Coronary artery (tissue), 2 donors: ENCODE data around the gene FAM171A1.

Experiments used
- DNase-seq: peaks from one replicate; pipeline ENCODE4 v3.0.0-alpha.2; 2017; ENCODE audit warnings: low spot score
- H3K27ac ChIP-seq, 2 donors: fragments of 200-600 bp; sonication (generic); one replicate each; pipeline ENCODE4 v1.5.1; 2016 to 2019
- H3K4me3 ChIP-seq: fragments of 200-600 bp; sonication (generic); 2 replicates; pipeline ENCODE4 v1.5.1; 2016; ENCODE audit warnings: mild to moderate bottlenecking, moderate library complexity
- CTCF ChIP-seq: fragments of 200-600 bp; sonication (generic); IDR thresholded peaks from one replicate; pipeline ENCODE4 v1.5.1; 2019; ENCODE audit warnings: antibody characterized with exemption

Gene FAM171A1

GRCh38 chr10:15242261-15242840, 128.7 kb downstream of the FAM171A1 start:
- H3K27ac ChIP-seq, result no peak overlapping the region
- no peak for DNase-seq
- no peak for TF ChIP-seq CTCF
- H3K4me3 ChIP-seq, result no peak overlapping the region

GRCh38 chr10:15241306-15241705, 129.8 kb downstream of the FAM171A1 start:
- Histone ChIP-seq H3K27ac (no peak overlapping the region), H3K4me3 (no peak overlapping the region)
- TF ChIP-seq CTCF, result no peak
- DNase-seq, result no peak

GRCh38 chr10:15238555-15239335, 132.3 kb downstream of the FAM171A1 start:
- no peak for DNase-seq
- H3K27ac ChIP-seq, result no peak overlapping the region
- no peak overlapping the region for H3K4me3 ChIP-seq
- no peak for TF ChIP-seq CTCF

- peak overlapping the region; percentile 13 to 44 for H3K27ac ChIP-seq
- no peak overlapping the region for H3K4me3 ChIP-seq
- TF ChIP-seq CTCF, result no peak
- DNase-seq, result no peak
Observed at GRCh38 chr10:15237351-15237750, 133.7 kb downstream of the FAM171A1 start.

GRCh38 chr10:15236340-15236739, 134.7 kb downstream of the FAM171A1 start:
- no peak overlapping the region for H3K27ac ChIP-seq
- no peak for TF ChIP-seq CTCF
- H3K4me3 ChIP-seq, result no peak overlapping the region
- no peak for DNase-seq

GRCh38 chr10:15232279-15232678, 138.8 kb downstream of the FAM171A1 start:
- no peak for DNase-seq
- TF ChIP-seq CTCF, result no peak
- H3K4me3 ChIP-seq, result no peak overlapping the region
- no peak overlapping the region for H3K27ac ChIP-seq

- no peak for TF ChIP-seq CTCF
- Histone ChIP-seq H3K27ac (no peak overlapping the region), H3K4me3 (no peak overlapping the region)
- DNase-seq, result no peak
Observed at GRCh38 chr10:15231426-15231825, 139.7 kb downstream of the FAM171A1 start.
